ENCODE data around the gene ANXA2. TPM values are rescaled to one million over a fixed set of nuclear protein-coding genes. Genes with fewer than 3 reads are reported as not detected.

The ANXA2 gene
- total and polyA plus RNA-seq, 2 donors from 2014 or later = 383 to 867 TPM

DNA sequence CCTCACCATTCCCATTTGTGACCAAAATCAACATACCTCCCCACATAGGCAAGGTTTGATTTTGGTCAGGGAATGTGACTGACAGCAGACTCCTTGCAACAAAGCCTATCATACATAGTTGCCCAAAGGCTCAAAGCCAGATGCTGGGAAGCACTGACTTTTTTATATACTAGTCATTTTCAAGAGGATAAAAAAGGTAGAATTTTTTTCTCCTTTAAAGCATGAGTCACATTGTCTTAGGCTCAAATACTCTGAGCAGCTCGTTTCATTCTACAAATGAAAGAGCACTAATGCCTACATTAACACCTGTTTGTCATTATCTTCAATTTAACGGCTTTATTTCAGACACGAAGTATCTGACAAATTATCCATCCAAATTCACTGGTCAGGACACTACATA, 45.0 kb upstream of the ANXA2 start:
- intact Hi-C loops (cut with DNase I) = no loop called here
- Histone ChIP-seq H3K27ac (ENCODE audit: low read depth in 2 of 2, low read length in 2 of 2) (no peak overlapping the region), H3K9me3 (ENCODE audit: control insufficient read depth in 2 of 3, insufficient read depth in 1 of 3, low read length in 3 of 3) (no peaks in the 10 kb centered on the region), H3K4me3 (ENCODE audit: low read length in 3 of 3) (no peak overlapping the region), H3K4me1 (ENCODE audit: control insufficient read depth in 2 of 3, insufficient read depth in 2 of 3, low read depth in 1 of 3, low read length in 3 of 3) (no peaks in the 10 kb centered on the region), H3K9ac (ENCODE audit: low read length in 3 of 3) (no peak overlapping the region), H3K27me3 (ENCODE audit: control insufficient read depth, insufficient read depth, low read length) (no peaks in the 10 kb centered on the region), H3K36me3 (ENCODE audit: control insufficient read depth in 2 of 3, insufficient read depth in 3 of 3, low read length in 3 of 3) (peaks cover 0 to 1% (median 0%) of the 10 kb centered on the region in 3 donors)
- no peak for FAIRE-seq
- no peak for DNase-seq
- TF ChIP-seq, protein P1, sequence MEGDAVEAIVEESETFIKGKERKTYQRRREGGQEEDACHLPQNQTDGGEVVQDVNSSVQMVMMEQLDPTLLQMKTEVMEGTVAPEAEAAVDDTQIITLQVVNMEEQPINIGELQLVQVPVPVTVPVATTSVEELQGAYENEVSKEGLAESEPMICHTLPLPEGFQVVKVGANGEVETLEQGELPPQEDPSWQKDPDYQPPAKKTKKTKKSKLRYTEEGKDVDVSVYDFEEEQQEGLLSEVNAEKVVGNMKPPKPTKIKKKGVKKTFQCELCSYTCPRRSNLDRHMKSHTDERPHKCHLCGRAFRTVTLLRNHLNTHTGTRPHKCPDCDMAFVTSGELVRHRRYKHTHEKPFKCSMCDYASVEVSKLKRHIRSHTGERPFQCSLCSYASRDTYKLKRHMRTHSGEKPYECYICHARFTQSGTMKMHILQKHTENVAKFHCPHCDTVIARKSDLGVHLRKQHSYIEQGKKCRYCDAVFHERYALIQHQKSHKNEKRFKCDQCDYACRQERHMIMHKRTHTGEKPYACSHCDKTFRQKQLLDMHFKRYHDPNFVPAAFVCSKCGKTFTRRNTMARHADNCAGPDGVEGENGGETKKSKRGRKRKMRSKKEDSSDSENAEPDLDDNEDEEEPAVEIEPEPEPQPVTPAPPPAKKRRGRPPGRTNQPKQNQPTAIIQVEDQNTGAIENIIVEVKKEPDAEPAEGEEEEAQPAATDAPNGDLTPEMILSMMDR (IDR thresholded peaks at IDR 0.05; ENCODE audit: borderline replicate concordance, extremely low read depth, insufficient read depth) = no peak

DNA sequence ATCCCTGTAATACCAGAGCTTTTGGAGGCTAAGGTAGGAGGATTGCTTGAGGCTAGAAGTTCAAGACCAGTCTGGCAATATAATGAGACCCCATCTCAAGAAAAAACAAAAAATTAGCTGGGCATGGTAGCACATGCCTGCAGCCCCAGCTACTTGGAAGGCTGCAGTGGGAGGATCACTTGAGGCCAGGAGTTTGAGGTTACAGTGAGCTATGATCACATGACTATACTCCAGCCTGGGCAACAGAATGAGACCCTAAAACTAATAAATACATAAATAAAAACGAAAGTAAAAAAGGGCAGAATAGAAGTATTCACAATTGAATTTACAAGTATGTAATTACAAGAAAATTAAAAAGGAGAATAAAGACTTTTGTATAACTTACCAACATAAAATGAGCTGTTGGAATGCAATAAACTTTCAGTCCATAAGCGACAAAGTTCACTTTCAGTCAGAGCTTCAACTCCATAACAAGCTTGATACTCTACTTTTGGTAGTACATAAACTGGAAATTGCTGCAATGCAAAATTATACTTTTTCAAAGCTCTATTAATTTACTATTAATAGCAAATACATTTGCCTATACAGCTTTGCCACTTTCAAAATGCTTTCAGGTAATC, 44.4 kb upstream of the ANXA2 start:
- FAIRE-seq (no peak), DNase-seq (no peak)
- Histone ChIP-seq H3K9me3 (ENCODE audit: control insufficient read depth in 2 of 3, insufficient read depth in 1 of 3, low read length in 3 of 3) (no peaks in the 10 kb centered on the region), H3K4me3 (ENCODE audit: low read length in 3 of 3) (no peak overlapping the region), H3K36me3 (ENCODE audit: control insufficient read depth in 2 of 3, insufficient read depth in 3 of 3, low read length in 3 of 3) (no peaks in the 10 kb centered on the region), H3K9ac (ENCODE audit: low read length in 3 of 3) (no peak overlapping the region), H3K27ac (ENCODE audit: low read depth in 2 of 2, low read length in 2 of 2) (no peak overlapping the region), H3K4me1 (ENCODE audit: control insufficient read depth in 2 of 3, insufficient read depth in 2 of 3, low read depth in 1 of 3, low read length in 3 of 3) (no peaks in the 10 kb centered on the region), H3K27me3 (ENCODE audit: control insufficient read depth, insufficient read depth, low read length) (no peaks in the 10 kb centered on the region)
- intact Hi-C loops (cut with DNase I) = no loop called here
- TF ChIP-seq, protein P1 (IDR thresholded peaks at IDR 0.05; ENCODE audit: borderline replicate concordance, extremely low read depth, insufficient read depth) = no peak

DNA sequence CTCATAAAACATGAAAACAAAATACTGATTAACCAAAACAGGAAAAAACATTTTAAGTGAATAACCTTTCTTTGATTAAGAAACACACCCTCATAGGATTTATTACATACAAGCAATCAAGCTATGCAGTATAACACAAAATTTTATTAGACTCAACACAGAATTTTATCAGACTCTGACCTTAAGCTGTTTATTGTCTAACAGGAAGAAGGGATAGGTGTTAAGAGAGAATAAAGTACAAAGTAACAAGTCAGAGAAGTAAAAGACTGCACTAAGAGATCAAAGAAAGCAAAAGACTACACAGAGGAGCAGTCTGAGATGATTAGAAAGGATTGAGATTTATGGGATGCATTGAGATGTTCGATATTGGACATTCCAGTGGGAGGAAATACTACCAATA, 43.5 kb upstream of the ANXA2 start:
- FAIRE-seq (no peak), DNase-seq (no peak)
- intact Hi-C loops (cut with DNase I) = no loop called here
- H3K9ac ChIP-seq (ENCODE audit: low read length in 3 of 3) = no peak overlapping the region
- TF ChIP-seq, protein P1 (IDR thresholded peaks at IDR 0.05; ENCODE audit: borderline replicate concordance, extremely low read depth, insufficient read depth) = no peak
- no peaks in the 10 kb centered on the region for H3K27me3 ChIP-seq (ENCODE audit: control insufficient read depth, insufficient read depth, low read length)
- H3K4me1 ChIP-seq (ENCODE audit: control insufficient read depth in 2 of 3, insufficient read depth in 2 of 3, low read depth in 1 of 3, low read length in 3 of 3) = no peaks in the 10 kb centered on the region
- H3K4me3 ChIP-seq (ENCODE audit: low read length in 3 of 3) = no peak overlapping the region
- no peak overlapping the region for H3K27ac ChIP-seq (ENCODE audit: low read depth in 2 of 2, low read length in 2 of 2)
- no peaks in the 10 kb centered on the region for H3K36me3 ChIP-seq (ENCODE audit: control insufficient read depth in 2 of 3, insufficient read depth in 3 of 3, low read length in 3 of 3)
- no peaks in the 10 kb centered on the region for H3K9me3 ChIP-seq (ENCODE audit: control insufficient read depth in 2 of 3, insufficient read depth in 1 of 3, low read length in 3 of 3)

DNA sequence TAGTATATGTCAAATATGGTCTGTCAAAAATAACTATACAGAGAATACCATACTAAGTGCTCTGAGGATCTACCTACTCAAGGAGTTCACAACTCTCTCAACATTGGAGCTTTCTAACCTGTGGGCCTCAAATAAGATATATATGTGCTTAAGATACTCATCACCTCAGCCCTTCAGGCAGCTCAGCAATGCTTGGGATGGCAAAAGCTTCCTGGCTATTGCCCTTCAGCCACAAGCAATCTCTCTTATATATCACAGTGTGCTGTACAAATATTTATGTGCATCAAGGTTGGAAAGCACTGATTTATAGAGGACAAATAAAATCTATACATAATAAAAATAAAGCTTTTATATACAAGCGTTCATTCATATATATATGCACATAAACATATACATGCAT, 40.9 kb upstream of the ANXA2 start:
- TF ChIP-seq, protein P1 (IDR thresholded peaks at IDR 0.05; ENCODE audit: borderline replicate concordance, extremely low read depth, insufficient read depth) = no peak
- Histone ChIP-seq H3K9ac (ENCODE audit: low read length in 3 of 3) (no peak overlapping the region), H3K27ac (ENCODE audit: low read depth in 2 of 2, low read length in 2 of 2) (no peak overlapping the region), H3K4me1 (ENCODE audit: control insufficient read depth in 2 of 3, insufficient read depth in 2 of 3, low read depth in 1 of 3, low read length in 3 of 3) (no peaks in the 10 kb centered on the region), H3K36me3 (ENCODE audit: control insufficient read depth in 2 of 3, insufficient read depth in 3 of 3, low read length in 3 of 3) (no peaks in the 10 kb centered on the region), H3K27me3 (ENCODE audit: control insufficient read depth, insufficient read depth, low read length) (no peaks in the 10 kb centered on the region), H3K9me3 (ENCODE audit: control insufficient read depth in 2 of 3, insufficient read depth in 1 of 3, low read length in 3 of 3) (no peaks in the 10 kb centered on the region), H3K4me3 (ENCODE audit: low read length in 3 of 3) (no peak overlapping the region)
- FAIRE-seq (no peak), DNase-seq (no peak)
- intact Hi-C loops (cut with DNase I) = loop anchor here (10.0 kb wide), 1 partner anchor 84 kb away; no protein-coding TSS in a partner anchor
